Karpas-422 (cell line): ENCODE results near the gene ANKMY2. TPM values are rescaled to one million over a fixed set of nuclear protein-coding genes. Genes with fewer than 3 reads are reported as not detected.
A peak's percentile ranks its signal among the peaks of the same experiment; 100 is the strongest.

Experiments used
- DNase-seq: peaks from one replicate; pipeline ENCODE4 v3.0.0-alpha.2; 2015
- H2AFZ ChIP-seq: fragments of 200-600 bp; sonication (generic); 2 replicates; pipeline ENCODE4 v1.6.1; 2014; ENCODE audit warnings: antibody characterized with exemption, low read length, mixed read lengths
- H3K27ac ChIP-seq: fragments of 200-600 bp; sonication (generic); 2 replicates; pipeline ENCODE4 v1.5.1; 2014; ENCODE audit warnings: mild to moderate bottlenecking, low read length, moderate library complexity
- H3K27me3 ChIP-seq: fragments of 200-600 bp; sonication (generic); 2 replicates; pipeline ENCODE4 v1.6.1; 2014; ENCODE audit warnings: low read length, mixed read lengths
- H3K36me3 ChIP-seq: fragments of 200-600 bp; sonication (generic); 2 replicates; pipeline ENCODE4 v1.6.1; 2014; ENCODE audit warnings: low read length, mixed read lengths; ENCODE audit not compliant: insufficient read depth
- H3K4me1 ChIP-seq: fragments of 200-600 bp; sonication (generic); 2 replicates; pipeline ENCODE4 v1.6.1; 2014; ENCODE audit warnings: mild to moderate bottlenecking, low read length, mixed read lengths
- H3K4me2 ChIP-seq: fragments of 200-600 bp; sonication (generic); 2 replicates; pipeline ENCODE4 v1.6.1; 2014; ENCODE audit warnings: low read length, low read depth, mild to moderate bottlenecking; ENCODE audit not compliant: poor library complexity, severe bottlenecking
- H3K4me3 ChIP-seq: fragments of 200-600 bp; sonication (generic); 2 replicates; pipeline ENCODE4 v1.5.1; 2014; ENCODE audit warnings: mild to moderate bottlenecking, antibody characterized with exemption, low read length, mixed read lengths
- H3K79me2 ChIP-seq: fragments of 200-600 bp; sonication (generic); 2 replicates; pipeline ENCODE4 v1.6.1; 2014; ENCODE audit warnings: mild to moderate bottlenecking, low read length, mixed read lengths
- H3K9ac ChIP-seq: fragments of 200-600 bp; sonication (generic); 2 replicates; pipeline ENCODE4 v1.6.0; 2014; ENCODE audit warnings: low read length
- H3K9me2 ChIP-seq: fragments of 200-600 bp; sonication (generic), shearing (Covaris generic); replicated peaks from 2 replicates; pipeline ENCODE4 v1.6.0; 2014; ENCODE audit warnings: mild to moderate bottlenecking, low read length, moderate library complexity; ENCODE audit not compliant: insufficient read depth
- H3K9me3 ChIP-seq: fragments of 300-700, 200-600 bp; sonication (generic); 2 replicates; pipeline ENCODE4 v1.6.1; 2014; ENCODE audit warnings: low read length, mixed read lengths
- H4K20me1 ChIP-seq: fragments of 200-600 bp; sonication (generic); 2 replicates; pipeline ENCODE4 v1.6.1; 2014; ENCODE audit warnings: mild to moderate bottlenecking, antibody characterized with exemption, low read length, low read depth; ENCODE audit not compliant: insufficient read depth
- total RNA-seq: library from RNA; depleted of rRNA; stranded (reverse); fragments of >200 nt; shearing (Covaris generic); gene quantifications from 2 replicates; pipeline ENCODE4 v1.2.3, GENCODE V29; 2014; ENCODE audit warnings: low replicate concordance; rRNA removed

The ANKMY2 gene
- total RNA-seq, 1 experiment from 2014 or later: 34.5 TPM

GRCh38 chr7:16561943-16562342 is 83.6 kb downstream of the ANKMY2 start:
- H3K79me2 ChIP-seq: no peaks in the 10 kb centered on the region
- H3K4me3 ChIP-seq: no peak overlapping the region
- no peaks in the 10 kb centered on the region for H3K36me3 ChIP-seq
- no peak overlapping the region for H3K4me2 ChIP-seq
- DNase-seq: no peak
- H3K9ac ChIP-seq: no peak overlapping the region
- no peaks in the 10 kb centered on the region for H3K9me3 ChIP-seq
- H3K4me1 ChIP-seq: peaks cover 12% of the 10 kb centered on the region
- no peaks in the 10 kb centered on the region for H3K9me2 ChIP-seq
- H3K27me3 ChIP-seq: no peaks in the 10 kb centered on the region
- H2AFZ ChIP-seq: no peak overlapping the region
- no peak overlapping the region for H3K27ac ChIP-seq
- H4K20me1 ChIP-seq: no peaks in the 10 kb centered on the region

GRCh38 chr7:16559497-16560179 is 85.9 kb downstream of the ANKMY2 start:
- H3K4me2 ChIP-seq: no peak overlapping the region

GRCh38 chr7:16558761-16559302 is 86.7 kb downstream of the ANKMY2 start:
- DNase-seq: no peak
- no peak overlapping the region for H3K4me2 ChIP-seq
- H3K27me3 ChIP-seq: no peaks in the 10 kb centered on the region
- H3K9me2 ChIP-seq: no peaks in the 10 kb centered on the region
- H3K36me3 ChIP-seq: no peaks in the 10 kb centered on the region
- H3K4me3 ChIP-seq: no peak overlapping the region
- peaks cover 11% of the 10 kb centered on the region for H3K4me1 ChIP-seq
- H3K79me2 ChIP-seq: no peaks in the 10 kb centered on the region
- no peak overlapping the region for H3K27ac ChIP-seq
- no peaks in the 10 kb centered on the region for H4K20me1 ChIP-seq
- no peaks in the 10 kb centered on the region for H3K9me3 ChIP-seq
- H2AFZ ChIP-seq: no peak overlapping the region
- H3K9ac ChIP-seq: no peak overlapping the region

More at GRCh38 chr7:16559497-16560179, 85.9 kb downstream of the ANKMY2 start:
- H3K79me2 ChIP-seq: no peaks in the 10 kb centered on the region
- no peaks in the 10 kb centered on the region for H4K20me1 ChIP-seq
- H3K27me3 ChIP-seq: no peaks in the 10 kb centered on the region
- peaks cover 12% of the 10 kb centered on the region for H3K4me1 ChIP-seq
- DNase-seq: peak; percentile 27
- no peaks in the 10 kb centered on the region for H3K9me2 ChIP-seq
- no peak overlapping the region for H3K27ac ChIP-seq
- H3K9me3 ChIP-seq: no peaks in the 10 kb centered on the region
- H3K9ac ChIP-seq: no peak overlapping the region
- H2AFZ ChIP-seq: no peak overlapping the region
- no peaks in the 10 kb centered on the region for H3K36me3 ChIP-seq
- no peak overlapping the region for H3K4me3 ChIP-seq

GRCh38 chr7:16556359-16556758 is 89.2 kb downstream of the ANKMY2 start:
- Histone ChIP-seq H3K27ac (no peak overlapping the region), H4K20me1 (no peaks in the 10 kb centered on the region), H3K9ac (no peak overlapping the region), H3K4me1 (no peaks in the 10 kb centered on the region), H3K4me3 (no peak overlapping the region), H2AFZ (no peak overlapping the region), H3K9me2 (no peaks in the 10 kb centered on the region), H3K36me3 (no peaks in the 10 kb centered on the region), H3K9me3 (no peaks in the 10 kb centered on the region), H3K79me2 (no peaks in the 10 kb centered on the region), H3K27me3 (0 out of 2 replicates have a peak, but pooled peaks cover 3% of the 10 kb centered on the region), H3K4me2 (no peak overlapping the region)
- peak; percentile 38 for DNase-seq

GRCh38 chr7:16554518-16555236 is 90.9 kb downstream of the ANKMY2 start:
- Histone ChIP-seq H3K9ac (no peak overlapping the region), H3K36me3 (no peaks in the 10 kb centered on the region), H4K20me1 (no peaks in the 10 kb centered on the region), H3K9me3 (no peaks in the 10 kb centered on the region), H2AFZ (no peak overlapping the region), H3K4me3 (no peak overlapping the region), H3K27ac (no peak overlapping the region), H3K27me3 (0 out of 2 replicates have a peak, but pooled peaks cover 3% of the 10 kb centered on the region), H3K9me2 (no peaks in the 10 kb centered on the region), H3K4me1 (no peaks in the 10 kb centered on the region), H3K79me2 (no peaks in the 10 kb centered on the region), H3K4me2 (no peak overlapping the region)
- DNase-seq: peak; percentile 11

GRCh38 chr7:16550671-16551070 is 94.9 kb downstream of the ANKMY2 start:
- Histone ChIP-seq H3K4me2 (no peak overlapping the region), H3K36me3 (no peaks in the 10 kb centered on the region), H3K9me2 (no peaks in the 10 kb centered on the region), H3K27ac (no peak overlapping the region), H3K27me3 (0 out of 2 replicates have a peak, but pooled peaks cover 3% of the 10 kb centered on the region), H4K20me1 (no peaks in the 10 kb centered on the region), H3K9ac (no peak overlapping the region), H3K9me3 (no peaks in the 10 kb centered on the region), H3K4me3 (no peak overlapping the region), H2AFZ (no peak overlapping the region), H3K4me1 (no peaks in the 10 kb centered on the region), H3K79me2 (no peaks in the 10 kb centered on the region)
- DNase-seq: no peak

Other genes with a start within 250 kb of the ANKMY2 start
- gene CRPPA, start 224.2 kb downstream of the ANKMY2 start, total RNA-seq: 0.07 TPM in 1 of 2 replicates, not detected in the other
- gene SOSTDC1, start 180.0 kb downstream of the ANKMY2 start, total RNA-seq: not detected in 2 replicates
- gene LRRC72, start 118.9 kb downstream of the ANKMY2 start, total RNA-seq: not detected in 2 replicates
- gene BZW2, start 427 bp upstream of the ANKMY2 start, total RNA-seq: 122 and 163 TPM in 2 replicates
- 2.0 and 4.2 TPM in 2 replicates for gene TSPAN13, start 108.0 kb upstream of the ANKMY2 start, total RNA-seq
- gene AGR2, start 159.2 kb upstream of the ANKMY2 start, total RNA-seq: 0.19 and 2.5 TPM in 2 replicates
- not detected in 2 replicates for gene AGR3, start 236.2 kb upstream of the ANKMY2 start, total RNA-seq